HCT116 (cell line): Measurements from ENCODE around the gene SUPT16H. TPM values are rescaled to one million over a fixed set of nuclear protein-coding genes. Genes with fewer than 3 reads are reported as not detected.

Source experiments
- ATAC-seq: fragments of 200-7000 bp; cut with Tn5 transposase; 2 replicates; pipeline ENCODE4 v1.9.1; 2020; ENCODE audit warnings: mild to moderate bottlenecking, moderate library complexity
- BruUV-seq: library from RNA; stranded (reverse); fragments of 400-500 nt; replicated peaks from 2 replicates; lab custom pipeline; 2021; lab: Mats Ljungman, UMichigan
- CTCF ChIA-PET: fragments of 300-600 bp; sonication (Branson Sonifier 250); formaldehyde crosslinking; loops from one replicate; lab custom pipeline; 2021; ENCODE audit warnings: antibody characterized with exemption; lab: Charles Lee
- POLR2A ChIA-PET: fragments of 300-600, 350-600 bp; sonication (Branson Sonifier 250); formaldehyde crosslinking; loops from one replicate; lab custom pipeline; 2021; ENCODE audit warnings: antibody characterized with exemption; lab: Charles Lee
- RAD21 ChIA-PET, 2 experiments: fragments of 300-600 bp; sonication (Branson Sonifier 250); formaldehyde crosslinking; loops; one replicate each; lab custom pipeline; 2023; ENCODE audit warnings: low total read pairs in 2 of 2; ENCODE audit not compliant: uncharacterized antibody in 2 of 2, unreplicated experiment in 2 of 2, low non-redundant PET in 1 of 2; lab: Charles Lee
- DNase-seq: peaks from one replicate; pipeline ENCODE4 v3.0.0-alpha.2; 2010; ENCODE audit warnings: low read depth, low spot score
- H2AFZ ChIP-seq: fragments of 200-600 bp; shearing (Covaris generic), sonication (generic); 2 replicates; pipeline ENCODE4 v1.6.1; 2017; ENCODE audit warnings: low read depth, mixed run types, mixed read lengths, antibody characterized with exemption, low read length; ENCODE audit not compliant: poor library complexity, severe bottlenecking
- H3K27ac ChIP-seq: 2 replicates; pipeline ENCODE4 v1.5.1; 2012; ENCODE audit warnings: low read depth, low read length
- H3K27me3 ChIP-seq: fragments of 200-600 bp; sonication (generic); 2 replicates; pipeline ENCODE4 v1.6.1; 2016; ENCODE audit warnings: mixed run types, low read length, mixed read lengths; ENCODE audit not compliant: insufficient read depth
- H3K36me3 ChIP-seq, 2 experiments: fragments of 200-500 bp in 1 of 2; fragments of 200-600 bp in 1 of 2; sonication (Bioruptor generic) in 1 of 2; sonication (generic) in 1 of 2; 2 replicates each; pipeline versions ENCODE4 v1.5.1 to v1.6.1; 2014 to 2016; ENCODE audit warnings: low read length in 2 of 2, inconsistent platforms in 1 of 2, mixed read lengths in 1 of 2, mixed run types in 1 of 2; ENCODE audit not compliant: insufficient read depth in 2 of 2, control insufficient read depth in 1 of 2
- H3K4me1 ChIP-seq, 2 experiments: fragments of 200-600 bp in 1 of 2; sonication (generic) in 1 of 2; 2 replicates each; pipeline versions ENCODE4 v1.5.1 to v1.6.1; 2012 to 2017; ENCODE audit warnings: low read length in 2 of 2, inconsistent platforms in 1 of 2, mild to moderate bottlenecking in 1 of 2, mixed read lengths in 1 of 2, mixed run types in 1 of 2, moderate library complexity in 1 of 2; ENCODE audit not compliant: insufficient read depth in 2 of 2, control insufficient read depth in 1 of 2
- H3K4me2 ChIP-seq: fragments of 200-600 bp; sonication (generic); 2 replicates; pipeline ENCODE4 v1.6.1; 2017; ENCODE audit warnings: mixed run types, low read length, mixed read lengths
- H3K4me3 ChIP-seq, 2 experiments: fragments of 200-600 bp in 1 of 2; sonication (generic) in 1 of 2; replicated peaks in 1 of 2; 2 replicates each; pipeline ENCODE4 v1.5.1; 2011 to 2016; ENCODE audit warnings: low read length in 2 of 2, control low read depth in 1 of 2, low read depth in 1 of 2, mild to moderate bottlenecking in 1 of 2, mixed read lengths in 1 of 2, mixed run types in 1 of 2
- H3K79me2 ChIP-seq: fragments of 200-600 bp; sonication (generic); 2 replicates; pipeline ENCODE4 v1.6.1; 2017; ENCODE audit warnings: mild to moderate bottlenecking, mixed run types, low read length, moderate library complexity, mixed read lengths; ENCODE audit not compliant: insufficient read depth
- H3K9ac ChIP-seq: fragments of 200-600 bp; sonication (generic); 2 replicates; pipeline ENCODE4 v1.6.1; 2016; ENCODE audit warnings: low read length, mixed read lengths
- H3K9me2 ChIP-seq: fragments of 200-600 bp; sonication (generic), shearing (Covaris generic); 2 replicates; pipeline ENCODE4 v1.6.1; 2017; ENCODE audit warnings: mixed run types, mild to moderate bottlenecking, moderate library complexity; ENCODE audit not compliant: insufficient read depth
- H3K9me3 ChIP-seq, 2 experiments: fragments of 200-500 bp in 1 of 2; fragments of 200-600 bp in 1 of 2; sonication (Bioruptor generic) in 1 of 2; sonication (generic) in 1 of 2; 2 replicates each; pipeline ENCODE4 v1.6.1; 2014 to 2017; ENCODE audit warnings: low read length in 2 of 2, mixed read lengths in 2 of 2, inconsistent platforms in 1 of 2, low read depth in 1 of 2, mild to moderate bottlenecking in 1 of 2, mixed run types in 1 of 2, moderate library complexity in 1 of 2; ENCODE audit not compliant: control insufficient read depth in 1 of 2, insufficient read depth in 1 of 2
- H4K20me1 ChIP-seq: fragments of 200-600 bp; sonication (generic), shearing (Covaris generic); 2 replicates; pipeline ENCODE4 v1.6.1; 2017; ENCODE audit warnings: mixed run types, mild to moderate bottlenecking, moderate library complexity; ENCODE audit not compliant: insufficient read depth
- ATF3 ChIP-seq: IDR thresholded peaks from 2 replicates; pipeline ENCODE4 v1.6.1; 2012
- CBX3 ChIP-seq: IDR thresholded peaks from 2 replicates; pipeline ENCODE4 v1.6.1; 2012; ENCODE audit warnings: low read depth
- CEBPB ChIP-seq: IDR thresholded peaks from 2 replicates; pipeline ENCODE4 v1.6.1; 2012; ENCODE audit warnings: low read depth
- CTCF ChIP-seq, 3 experiments: fragments of 200-600 bp in 1 of 3; sonication (generic) in 1 of 3; IDR thresholded peaks in 2 of 3; conservative IDR thresholded peaks in 1 of 3; 2 replicates each; pipeline ENCODE4 v1.5.1; 2012 to 2017; ENCODE audit warnings: low read depth in 2 of 3, low read length in 2 of 3, antibody characterized with exemption in 1 of 3, borderline replicate concordance in 1 of 3, control low read depth in 1 of 3, mild to moderate bottlenecking in 1 of 3, mixed read lengths in 1 of 3, mixed run types in 1 of 3, moderate library complexity in 1 of 3; ENCODE audit not compliant: insufficient read depth in 1 of 3
- SP1 ChIP-seq: IDR thresholded peaks from 2 replicates; pipeline ENCODE4 v1.6.1; 2012; ENCODE audit warnings: low read depth
- TCF7L2 ChIP-seq: IDR thresholded peaks from 2 replicates; pipeline ENCODE4 v1.7.0; 2011; ENCODE audit warnings: borderline replicate concordance, inconsistent platforms; ENCODE audit not compliant: insufficient read depth, insufficient read length; ENCODE audit errors: extremely low read depth
- YY1 ChIP-seq: IDR thresholded peaks from 2 replicates; pipeline ENCODE4 v1.6.1; 2011; ENCODE audit warnings: low read length, low read depth, moderate library complexity, mild to moderate bottlenecking; ENCODE audit not compliant: insufficient replicate concordance; ENCODE audit errors: extremely low read depth
- ZFX ChIP-seq: fragments of 450-650 bp; IDR thresholded peaks from 2 replicates; pipeline ENCODE4 v1.6.1; 2017
- ZNF274 ChIP-seq: fragments of 200-500 bp; sonication (Bioruptor generic); IDR thresholded peaks from 2 replicates; pipeline ENCODE4 v1.6.1; 2014; ENCODE audit warnings: mild to moderate bottlenecking, low read depth, low read length, inconsistent platforms
- intact Hi-C: fragments of 100-400 bp; cut with micrococcal nuclease; formaldehyde crosslinking; loops from 2 replicates; pipeline ENCODE4 v1.10.0; 2022
- total RNA-seq: library from RNA; stranded (reverse); gene quantifications from one replicate; pipeline ENCODE4 v1.2.1, GENCODE V29; 2021; ENCODE audit not compliant: unreplicated experiment

Gene SUPT16H
- total RNA-seq, 1 experiment from 2014 or later: 154 TPM

GRCh38 chr14:21415329-21415728 is 31.5 kb upstream of the SUPT16H start:
- ChIA-PET CTCF (interaction anchor here (1.0 to 1.5 kb wide), 2 partner anchors 20 to 40 kb away, joined by 3 read pairs; partner anchors contain the start of gene CHD8), POLR2A (no interaction called here), RAD21 (no interaction called here)
- no peak for DNase-seq
- Histone ChIP-seq H3K27ac (no peak overlapping the region), H3K36me3 (peaks cover 56 to 66% of the 10 kb centered on the region in 2 experiments), H3K9me3 (no peaks in the 10 kb centered on the region), H4K20me1 (no peaks in the 10 kb centered on the region), H2AFZ (no peak overlapping the region), H3K27me3 (no peaks in the 10 kb centered on the region), H3K4me2 (no peak overlapping the region), H3K4me1 (no peaks in the 10 kb centered on the region), H3K9ac (no peak overlapping the region), H3K4me3 (no peak overlapping the region), H3K79me2 (peaks cover 4% of the 10 kb centered on the region; the same call in 1 of the 2 replicates), H3K9me2 (no peaks in the 10 kb centered on the region)
- no peak for TF ChIP-seq TCF7L2
- TF ChIP-seq ZFX: no peak
- no peak for TF ChIP-seq SP1
- TF ChIP-seq ZNF274: no peak
- TF ChIP-seq YY1: no peak
- no peak for TF ChIP-seq CBX3
- no peak for TF ChIP-seq CEBPB
- TF ChIP-seq CTCF (IDR thresholded peaks at IDR 0.05 in 2 of 3, conservative IDR thresholded peaks at IDR 0.05 in 1 of 3; ENCODE audit: borderline replicate concordance in 1 of 3, insufficient read depth in 1 of 3, low read depth in 2 of 3, low read length in 2 of 3): no peak
- TF ChIP-seq ATF3: no peak
- BruUV-seq: no TSS peak
- intact Hi-C loops: no loop called here
- ATAC-seq: no peak
